Activated CD8-positive, alpha-beta T cell treated with anti-CD3 and anti-CD28 coated beads for 36 hours (primary cell): Measurements from ENCODE around the gene PRMT6. TPM values are rescaled to one million over a fixed set of nuclear protein-coding genes. Genes with fewer than 3 reads are reported as not detected.
A peak's percentile ranks its signal among the peaks of the same experiment; 100 is the strongest.
"Not testable (repeated sequence)": the region's sequence is repeated elsewhere in the genome, so short reads cannot be mapped to it uniquely, and the experiment has no call there.

ENCODE experiments used
- ATAC-seq: fragments of 200-7000 bp; cut with Tn5 transposase; one replicate; pipeline ENCODE4 v1.10.0; 2021; ENCODE audit warnings: mild to moderate bottlenecking, moderate library complexity
- CTCF ChIA-PET: fragments of 350-600 bp; sonication (Branson Sonifier 250); formaldehyde crosslinking; loops from one replicate; lab custom pipeline; 2021; ENCODE audit warnings: antibody characterized with exemption; lab: Charles Lee
- POLR2A ChIA-PET: fragments of 350-600 bp; sonication (Branson Sonifier 250); formaldehyde crosslinking; loops from one replicate; lab custom pipeline; 2021; ENCODE audit warnings: antibody characterized with exemption; lab: Charles Lee
- DNase-seq: peaks from one replicate; pipeline ENCODE4 v3.0.0-alpha.2; 2020
- H3K27ac Mint-ChIP-seq: one replicate; pipeline ENCODE4 v1.8.0; 2021; ENCODE audit warnings: mild to moderate bottlenecking, mixed read lengths
- H3K27me3 Mint-ChIP-seq: one replicate; pipeline ENCODE4 v1.8.0; 2021; ENCODE audit warnings: mixed read lengths
- H3K36me3 Mint-ChIP-seq: one replicate; pipeline ENCODE4 v1.8.0; 2021; ENCODE audit warnings: low read depth, mixed read lengths
- H3K4me1 Mint-ChIP-seq: one replicate; pipeline ENCODE4 v1.8.0; 2021; ENCODE audit warnings: low read depth, mixed read lengths
- H3K4me3 Mint-ChIP-seq: one replicate; pipeline ENCODE4 v1.8.0; 2021; ENCODE audit warnings: mild to moderate bottlenecking, moderate library complexity, mixed read lengths
- H3K9me3 Mint-ChIP-seq: one replicate; pipeline ENCODE4 v1.8.0; 2021; ENCODE audit warnings: mixed read lengths
- intact Hi-C: fragments of 100-400 bp; cut with micrococcal nuclease; formaldehyde crosslinking; loops from one replicate; pipeline ENCODE4 v1.10.0; 2022
- total RNA-seq, 2 experiments: library from RNA; stranded (reverse); gene quantifications; one replicate each; pipeline ENCODE4 v1.2.3, GENCODE V29; 2021
- TF ChIP-seq, protein P1 (sequence below): fragments of 200-600 bp; IDR thresholded peaks from one replicate; pipeline ENCODE4 v1.8.0; 2022; ENCODE audit warnings: antibody characterized with exemption, mild to moderate bottlenecking

PRMT6 gene
- total RNA-seq, 2 experiments from 2014 or later = 19.4 to 20.7 TPM

GRCh38 chr1:107073493-107073892 lies 17.0 kb downstream of the PRMT6 start:
- Mint-ChIP-seq H3K4me1 (no peaks in the 10 kb centered on the region), H3K4me3 (no peak overlapping the region), H3K9me3 (no peaks in the 10 kb centered on the region), H3K36me3 (no peaks in the 10 kb centered on the region), H3K27me3 (peaks cover 3% of the 10 kb centered on the region), H3K27ac (no peak overlapping the region)
- ATAC-seq = no peak
- intact Hi-C loops = no loop called here
- POLR2A ChIA-PET = no interaction called here
- TF ChIP-seq, protein P1, sequence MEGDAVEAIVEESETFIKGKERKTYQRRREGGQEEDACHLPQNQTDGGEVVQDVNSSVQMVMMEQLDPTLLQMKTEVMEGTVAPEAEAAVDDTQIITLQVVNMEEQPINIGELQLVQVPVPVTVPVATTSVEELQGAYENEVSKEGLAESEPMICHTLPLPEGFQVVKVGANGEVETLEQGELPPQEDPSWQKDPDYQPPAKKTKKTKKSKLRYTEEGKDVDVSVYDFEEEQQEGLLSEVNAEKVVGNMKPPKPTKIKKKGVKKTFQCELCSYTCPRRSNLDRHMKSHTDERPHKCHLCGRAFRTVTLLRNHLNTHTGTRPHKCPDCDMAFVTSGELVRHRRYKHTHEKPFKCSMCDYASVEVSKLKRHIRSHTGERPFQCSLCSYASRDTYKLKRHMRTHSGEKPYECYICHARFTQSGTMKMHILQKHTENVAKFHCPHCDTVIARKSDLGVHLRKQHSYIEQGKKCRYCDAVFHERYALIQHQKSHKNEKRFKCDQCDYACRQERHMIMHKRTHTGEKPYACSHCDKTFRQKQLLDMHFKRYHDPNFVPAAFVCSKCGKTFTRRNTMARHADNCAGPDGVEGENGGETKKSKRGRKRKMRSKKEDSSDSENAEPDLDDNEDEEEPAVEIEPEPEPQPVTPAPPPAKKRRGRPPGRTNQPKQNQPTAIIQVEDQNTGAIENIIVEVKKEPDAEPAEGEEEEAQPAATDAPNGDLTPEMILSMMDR = no peak
- CTCF ChIA-PET = no interaction called here
- no peak for DNase-seq

- POLR2A ChIA-PET = no interaction called here
- Mint-ChIP-seq H3K36me3 (no peaks in the 10 kb centered on the region), H3K4me3 (no peak overlapping the region), H3K4me1 (no peaks in the 10 kb centered on the region), H3K27me3 (peaks cover 14% of the 10 kb centered on the region), H3K27ac (no peak overlapping the region), H3K9me3 (no peaks in the 10 kb centered on the region)
- CTCF ChIA-PET = interaction anchor here (1.2 to 1.4 kb wide), 2 partner anchors 16 to 20 kb away, joined by 3 read pairs; partner anchors contain the start of gene PRMT6
- DNase-seq (no peak), ATAC-seq (no peak)
- intact Hi-C loops = no loop called here
- TF ChIP-seq, protein P1 = no peak
These were observed 20.4 kb downstream of the PRMT6 start for GRCh38 chr1:107076841-107077240.

GRCh38 chr1:107079249-107079648 lies 22.8 kb downstream of the PRMT6 start:
- Mint-ChIP-seq H3K4me3 (no peak overlapping the region), H3K9me3 (peaks cover 3% of the 10 kb centered on the region), H3K27ac (no peak overlapping the region), H3K4me1 (no peaks in the 10 kb centered on the region), H3K27me3 (peaks cover 19% of the 10 kb centered on the region), H3K36me3 (no peaks in the 10 kb centered on the region)
- POLR2A ChIA-PET = no interaction called here
- DNase-seq = no peak
- ATAC-seq = no peak
- CTCF ChIA-PET = no interaction called here
- intact Hi-C loops = no loop called here
- TF ChIP-seq, protein P1 = no peak

DNA sequence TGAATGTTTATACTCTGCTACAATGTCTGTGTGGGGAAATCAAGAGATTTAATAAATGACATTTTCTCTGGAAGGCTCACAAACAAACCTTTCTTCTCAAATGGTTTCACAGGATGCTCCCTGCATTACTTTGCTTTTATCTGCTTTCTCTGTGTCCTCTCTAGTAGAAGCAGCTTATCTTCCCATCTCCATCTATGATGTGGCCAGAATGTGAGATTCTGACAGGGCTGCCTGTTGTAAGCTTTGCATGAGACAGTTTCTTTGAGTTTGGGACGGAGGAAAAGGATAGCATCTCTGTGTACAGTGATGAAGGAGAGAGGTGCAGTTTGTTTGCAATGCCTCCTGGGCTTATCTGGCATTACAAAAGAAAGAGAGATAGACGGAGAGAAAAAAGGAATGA lies 24.6 kb downstream of the PRMT6 start:
- Mint-ChIP-seq H3K4me3 (no peak overlapping the region), H3K36me3 (no peaks in the 10 kb centered on the region), H3K9me3 (peaks cover 13% of the 10 kb centered on the region), H3K27me3 (peaks cover 20% of the 10 kb centered on the region), H3K4me1 (no peaks in the 10 kb centered on the region), H3K27ac (no peak overlapping the region)
- ATAC-seq (no peak), DNase-seq (no peak)
- intact Hi-C loops = no loop called here
- ChIA-PET CTCF (no interaction called here), POLR2A (no interaction called here)
- TF ChIP-seq, protein P1 = no peak

DNA sequence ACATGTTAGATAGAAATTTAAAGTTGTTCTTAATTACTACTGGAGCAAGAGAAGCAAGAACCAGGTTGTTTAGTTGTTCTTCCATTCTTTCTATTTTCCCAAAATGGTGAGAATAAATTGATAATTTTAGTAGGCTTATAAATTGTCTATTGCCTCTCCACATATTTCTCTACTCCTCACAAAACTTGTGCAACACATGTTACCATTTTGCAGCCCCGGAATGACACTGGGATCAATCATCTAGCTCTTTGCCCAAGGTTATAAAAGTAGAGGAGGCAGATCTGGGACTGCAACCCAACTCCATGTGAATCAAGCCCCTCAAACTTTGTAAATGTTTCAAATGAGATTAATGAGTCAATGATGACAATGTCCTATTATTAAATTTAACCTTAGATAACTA lies 34.9 kb downstream of the PRMT6 start:
- Mint-ChIP-seq H3K36me3 (no peaks in the 10 kb centered on the region), H3K27ac (no peak overlapping the region), H3K27me3 (peaks cover 12% of the 10 kb centered on the region), H3K9me3 (peaks cover 4% of the 10 kb centered on the region), H3K4me3 (no peak overlapping the region), H3K4me1 (no peaks in the 10 kb centered on the region)
- ChIA-PET CTCF (no interaction called here), POLR2A (no interaction called here)
- intact Hi-C loops = no loop called here
- DNase-seq (no peak), ATAC-seq (no peak)
- TF ChIP-seq, protein P1 = no peak

- peak; percentile 30 for ATAC-seq
- peak; percentile 11 for DNase-seq
- H3K9me3 Mint-ChIP-seq, intact Hi-C loops, CTCF ChIA-PET, POLR2A ChIA-PET, H3K27ac Mint-ChIP-seq, H3K4me3 Mint-ChIP-seq, H3K27me3 Mint-ChIP-seq, H3K4me1 Mint-ChIP-seq, H3K36me3 Mint-ChIP-seq: not testable (repeated sequence)
These were observed 36.9 kb downstream of the PRMT6 start for GRCh38 chr1:107093395-107093794.
